Lung (tissue), 12 donors: ENCODE results near the gene EPHA6. TPM values are rescaled to one million over a fixed set of nuclear protein-coding genes. Genes with fewer than 3 reads are reported as not detected.

Experiments used
- ATAC-seq: fragments of 200-7000 bp; cut with Tn5 transposase; one replicate; pipeline ENCODE4 v1.9.1; 2020; ENCODE audit warnings: moderate number of reproducible peaks; ENCODE audit not compliant: insufficient read depth, low FRiP score
- DNase-seq, 3 donors: peaks; one replicate each; pipeline ENCODE4 v3.0.0-alpha.2; 2013 to 2017
- H3K27ac ChIP-seq, 2 donors: one replicate each; pipeline ENCODE4 v1.5.1; 2013; ENCODE audit warnings: mild to moderate bottlenecking in 2 of 2, moderate library complexity in 2 of 2, control low read depth in 1 of 2, inconsistent platforms in 1 of 2, low read depth in 1 of 2, low read length in 1 of 2
- H3K27me3 ChIP-seq, 3 donors: one replicate each; pipeline ENCODE4 v1.5.1; 2013; ENCODE audit warnings: low read length in 2 of 3; ENCODE audit not compliant: control insufficient read depth in 3 of 3, insufficient read depth in 3 of 3
- H3K36me3 ChIP-seq, 4 donors: one replicate each; pipeline ENCODE4 v1.5.1; 2013; ENCODE audit warnings: low read length in 4 of 4, mild to moderate bottlenecking in 1 of 4, moderate library complexity in 1 of 4; ENCODE audit not compliant: control insufficient read depth in 4 of 4, insufficient read depth in 4 of 4
- H3K4me1 ChIP-seq, 5 donors: one replicate each; pipeline ENCODE4 v1.5.1; 2013; ENCODE audit warnings: low read length in 5 of 5, mild to moderate bottlenecking in 2 of 5, moderate library complexity in 1 of 5; ENCODE audit not compliant: control insufficient read depth in 5 of 5, insufficient read depth in 5 of 5
- H3K4me3 ChIP-seq: one replicate; pipeline ENCODE4 v1.5.1; 2013; ENCODE audit warnings: mild to moderate bottlenecking, control low read depth, moderate library complexity
- H3K9ac ChIP-seq, 2 donors: one replicate each; pipeline ENCODE4 v1.5.1; 2013; ENCODE audit warnings: low read length in 2 of 2, control low read depth in 1 of 2; ENCODE audit not compliant: insufficient read depth in 1 of 2
- H3K9me3 ChIP-seq, 4 donors: one replicate each; pipeline ENCODE4 v1.5.1; 2013; ENCODE audit warnings: low read length in 3 of 4, mild to moderate bottlenecking in 1 of 4, moderate library complexity in 1 of 4; ENCODE audit not compliant: control insufficient read depth in 4 of 4, insufficient read depth in 3 of 4
- CTCF ChIP-seq: IDR thresholded peaks from 2 replicates; pipeline ENCODE4 v1.5.1; 2012; ENCODE audit warnings: mild to moderate bottlenecking; ENCODE audit errors: control extremely low read depth, extremely low read depth
- WGBS, 2 donors: extraction: QIAGEN DNeasy Blood & Tissue Kit; methylation state at CpG; one replicate each; pipeline ENCODE4 v1.1.7; 2013; 5-methylcytosine and 5-hydroxymethylcytosine counted together
- polyA plus RNA-seq, 2 donors: library from polyadenylated mRNA; stranded (reverse); fragments of 200-250 nt; gene quantifications; one replicate each; pipeline ENCODE4 v1.2.1, GENCODE V29; 2013
- total RNA-seq, 2 donors: library from RNA; depleted of rRNA in 1 of 2; stranded (reverse); fragments of >200 nt in 1 of 2; gene quantifications; one replicate each; pipeline ENCODE4 v1.2.1, GENCODE V29; 2014 to 2021
- donor health status: control.
- donor health status: control.
- donor health status: Bipolar disorder and iron deficiency.
- donor health status: healthy.
- donor health status: DM: yes; HTN: yes; CAD: no.

EPHA6 gene
- total and polyA plus RNA-seq, 4 donors = 0.31 to 1.3 TPM; not detected in 2

- DNase-seq (peak in 1 of 3 donors; percentile 25), ATAC-seq (no peak)
- no peak overlapping the region for H3K27ac ChIP-seq
- H3K9me3 ChIP-seq = no peaks in the 10 kb centered on the region
- H3K9ac ChIP-seq = no peak overlapping the region
- WGBS, 2 donors = 11 to 27% methylated on average over 1 of the region's 1 CpG
- no peaks in the 10 kb centered on the region for H3K36me3 ChIP-seq
- H3K4me1 ChIP-seq = no peaks in the 10 kb centered on the region
- H3K4me3 ChIP-seq = no peak overlapping the region
- H3K27me3 ChIP-seq = no peaks in the 10 kb centered on the region
- TF ChIP-seq CTCF = no peak
Observed at GRCh38 chr3:97121386-97121785, 307.0 kb downstream of the EPHA6 start.

DNA sequence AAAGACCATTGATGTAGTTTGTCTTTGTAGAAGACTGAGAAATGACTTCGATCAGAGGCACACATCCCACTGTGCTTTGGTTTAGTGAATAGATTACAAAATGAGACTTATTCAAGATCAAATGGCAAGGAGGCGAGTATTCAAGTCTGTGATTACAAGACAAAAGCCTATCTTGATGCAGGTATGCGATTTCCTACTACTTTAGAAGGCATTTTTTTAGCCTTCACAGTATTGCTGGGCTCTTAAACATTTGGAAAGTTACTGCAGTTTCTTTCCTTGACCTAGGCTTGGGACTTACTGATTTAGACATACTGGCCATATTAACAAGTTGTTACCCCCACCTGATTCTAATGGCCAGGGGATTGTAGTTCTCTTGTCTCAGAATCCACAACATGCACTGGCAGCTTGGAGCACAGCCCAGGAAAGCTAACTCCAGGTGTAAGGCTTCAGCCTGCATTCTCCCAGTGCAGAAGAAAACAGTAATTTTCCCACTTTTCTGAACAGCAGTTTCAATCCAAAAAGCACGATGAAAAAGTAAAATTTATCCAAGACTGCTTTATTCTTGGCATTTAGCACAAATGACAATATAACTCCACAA lies 311.6 kb downstream of the EPHA6 start:
- no peak for TF ChIP-seq CTCF
- no peak for ATAC-seq
- DNase-seq = peak in 1 of 3 donors; percentile 3
- Histone ChIP-seq H3K4me1 (no peaks in the 10 kb centered on the region), H3K36me3 (no peaks in the 10 kb centered on the region), H3K4me3 (no peak overlapping the region), H3K9ac (no peak overlapping the region), H3K9me3 (no peaks in the 10 kb centered on the region), H3K27ac (no peak overlapping the region), H3K27me3 (no peaks in the 10 kb centered on the region)
- WGBS, 2 donors = 49 to 53% methylated on average over 4 of the region's 4 CpGs

DNA sequence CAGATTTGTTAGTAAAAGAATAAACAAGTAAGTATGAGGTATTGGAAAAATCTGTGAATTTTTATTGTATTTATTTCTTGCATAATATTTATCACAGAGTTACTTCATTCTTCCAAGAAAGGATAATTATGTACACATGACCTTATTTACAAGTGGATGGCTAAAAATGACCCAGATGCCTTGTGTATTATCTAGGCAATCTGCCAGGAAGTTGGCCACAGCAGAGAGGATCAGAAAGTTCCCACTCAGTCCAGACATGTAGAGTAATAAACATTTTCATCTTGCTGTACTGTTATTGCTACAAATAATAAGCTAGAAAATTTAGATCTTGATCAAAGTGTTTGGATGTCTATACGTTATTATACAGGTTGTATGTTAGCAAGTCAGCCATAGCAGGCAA lies 317.1 kb downstream of the EPHA6 start:
- Histone ChIP-seq H3K27me3 (no peaks in the 10 kb centered on the region), H3K27ac (no peak overlapping the region), H3K4me1 (peaks cover 0 to 5% (median 0%) of the 10 kb centered on the region in 5 donors), H3K36me3 (no peaks in the 10 kb centered on the region), H3K4me3 (no peak overlapping the region), H3K9ac (no peak overlapping the region), H3K9me3 (no peaks in the 10 kb centered on the region)
- ATAC-seq (no peak), DNase-seq (peak in 2 of 3 donors; percentile 1 to 29)
- TF ChIP-seq CTCF = no peak
- 64 to 77% methylated on average over 1 of the region's 1 CpG for WGBS, 2 donors
